Neutrophil (primary cell): ENCODE measurements around the gene KDM4B.
A peak's percentile ranks its signal among the peaks of the same experiment; 100 is the strongest.
"Not testable (repeated sequence)": the region's sequence is repeated elsewhere in the genome, so short reads cannot be mapped to it uniquely, and the experiment has no call there.

Experiments used
- H3K27ac ChIP-seq: fragments of 200-600 bp; sonication (generic); 2 replicates; pipeline ENCODE4 v1.5.1; 2016; ENCODE audit warnings: mild to moderate bottlenecking, moderate library complexity
- H3K27me3 ChIP-seq: fragments of 200-600 bp; sonication (generic); 2 replicates; pipeline ENCODE4 v1.6.0; 2016; ENCODE audit warnings: mild to moderate bottlenecking
- H3K36me3 ChIP-seq: fragments of 200-600 bp; sonication (generic); 2 replicates; pipeline ENCODE4 v1.5.1; 2017
- H3K4me1 ChIP-seq, 2 experiments: fragments of 200-600 bp in 1 of 2; sonication (generic) in 1 of 2; 1 replicate in 1 of 2; 2 replicates in 1 of 2; pipeline versions ENCODE4 v1.5.1 to v1.6.1; 2013 to 2016; ENCODE audit warnings: low read depth in 1 of 2, low read length in 1 of 2, mild to moderate bottlenecking in 1 of 2, moderate library complexity in 1 of 2; ENCODE audit not compliant: control insufficient read depth in 1 of 2, insufficient read depth in 1 of 2
- H3K4me3 ChIP-seq, 2 experiments: fragments of 200-600 bp in 1 of 2; sonication (generic) in 1 of 2; 1 replicate in 1 of 2; 2 replicates in 1 of 2; pipeline ENCODE4 v1.5.1; 2013 to 2016; ENCODE audit warnings: low read depth in 1 of 2, low read length in 1 of 2, mild to moderate bottlenecking in 1 of 2, moderate library complexity in 1 of 2
- H3K9me3 ChIP-seq: fragments of 200-600 bp; sonication (generic); 2 replicates; pipeline ENCODE4 v1.5.1; 2016
- TF ChIP-seq, protein P1 (sequence below): fragments of 200-600 bp; sonication (generic); IDR thresholded peaks from 2 replicates; pipeline ENCODE4 v1.5.1; 2016; ENCODE audit warnings: antibody characterized with exemption

Gene KDM4B

GRCh38 chr19:5157186-5157585 is 188.3 kb downstream of the KDM4B start:
- Histone ChIP-seq H3K27ac (no peak overlapping the region), H3K4me3 (no peak overlapping the region), H3K9me3 (no peaks in the 10 kb centered on the region), H3K4me1 (no peaks in the 10 kb centered on the region), H3K36me3 (peaks cover 28% of the 10 kb centered on the region), H3K27me3 (no peaks in the 10 kb centered on the region)
- TF ChIP-seq, protein P1, sequence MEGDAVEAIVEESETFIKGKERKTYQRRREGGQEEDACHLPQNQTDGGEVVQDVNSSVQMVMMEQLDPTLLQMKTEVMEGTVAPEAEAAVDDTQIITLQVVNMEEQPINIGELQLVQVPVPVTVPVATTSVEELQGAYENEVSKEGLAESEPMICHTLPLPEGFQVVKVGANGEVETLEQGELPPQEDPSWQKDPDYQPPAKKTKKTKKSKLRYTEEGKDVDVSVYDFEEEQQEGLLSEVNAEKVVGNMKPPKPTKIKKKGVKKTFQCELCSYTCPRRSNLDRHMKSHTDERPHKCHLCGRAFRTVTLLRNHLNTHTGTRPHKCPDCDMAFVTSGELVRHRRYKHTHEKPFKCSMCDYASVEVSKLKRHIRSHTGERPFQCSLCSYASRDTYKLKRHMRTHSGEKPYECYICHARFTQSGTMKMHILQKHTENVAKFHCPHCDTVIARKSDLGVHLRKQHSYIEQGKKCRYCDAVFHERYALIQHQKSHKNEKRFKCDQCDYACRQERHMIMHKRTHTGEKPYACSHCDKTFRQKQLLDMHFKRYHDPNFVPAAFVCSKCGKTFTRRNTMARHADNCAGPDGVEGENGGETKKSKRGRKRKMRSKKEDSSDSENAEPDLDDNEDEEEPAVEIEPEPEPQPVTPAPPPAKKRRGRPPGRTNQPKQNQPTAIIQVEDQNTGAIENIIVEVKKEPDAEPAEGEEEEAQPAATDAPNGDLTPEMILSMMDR, result no peak

DNA sequence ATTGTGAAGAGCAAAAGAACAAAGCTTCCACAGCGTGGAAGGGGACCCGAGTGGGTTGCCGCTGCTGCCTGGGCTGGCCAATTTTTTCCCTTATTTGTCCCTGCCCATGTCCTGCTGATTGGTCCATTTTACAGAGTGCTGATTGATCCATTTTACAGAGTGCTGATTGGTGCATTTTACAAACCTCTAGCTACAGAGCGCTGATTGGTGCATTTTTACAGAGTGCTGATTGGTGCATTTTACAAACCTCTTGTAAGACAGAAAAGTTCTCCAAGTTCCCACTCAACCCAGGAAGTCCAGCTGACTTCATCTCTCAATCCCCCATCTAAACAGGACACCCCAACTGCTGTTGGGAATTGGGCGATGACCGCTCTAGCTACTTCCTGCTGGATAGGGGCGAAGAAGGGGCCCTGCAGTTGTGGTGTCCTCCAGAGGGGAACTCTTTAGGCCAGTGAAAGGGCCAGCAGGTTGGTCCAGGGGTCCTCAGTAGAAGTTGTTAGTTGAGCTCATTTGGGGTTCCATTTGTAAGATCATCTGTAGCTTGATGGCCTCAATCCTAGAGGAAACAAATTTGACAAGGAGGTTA is 189.7 kb downstream of the KDM4B start:
- not testable (repeated sequence) for H3K9me3 ChIP-seq, H3K27me3 ChIP-seq, H3K4me1 ChIP-seq, H3K4me3 ChIP-seq, H3K27ac ChIP-seq
- peaks cover 13% of the 10 kb centered on the region for H3K36me3 ChIP-seq

GRCh38 chr19:5160158-5160795 is 191.4 kb downstream of the KDM4B start:
- H3K4me3 ChIP-seq, H3K27me3 ChIP-seq, H3K27ac ChIP-seq, H3K4me1 ChIP-seq, H3K9me3 ChIP-seq, H3K36me3 ChIP-seq: not testable (repeated sequence)

- H3K4me1 ChIP-seq, H3K4me3 ChIP-seq, H3K36me3 ChIP-seq, H3K27ac ChIP-seq, H3K9me3 ChIP-seq: not testable (repeated sequence)
- peaks cover 14% of the 10 kb centered on the region for H3K27me3 ChIP-seq
These were observed 196.2 kb downstream of the KDM4B start for GRCh38 chr19:5164845-5165696.

GRCh38 chr19:5165697-5166019 is 196.7 kb downstream of the KDM4B start:
- TF ChIP-seq, protein P1, result no peak
- H3K4me1 ChIP-seq, result no peaks in the 10 kb centered on the region
- H3K9me3 ChIP-seq, result no peaks in the 10 kb centered on the region
- peaks cover 14% of the 10 kb centered on the region for H3K27me3 ChIP-seq
- H3K27ac ChIP-seq, result no peak overlapping the region
- H3K4me3 ChIP-seq, result no peak overlapping the region
- no peaks in the 10 kb centered on the region for H3K36me3 ChIP-seq

GRCh38 chr19:5166262-5166661 is 197.3 kb downstream of the KDM4B start:
- Histone ChIP-seq H3K27me3 (peaks cover 14% of the 10 kb centered on the region), H3K4me1 (no peaks in the 10 kb centered on the region), H3K27ac (no peak overlapping the region), H3K36me3 (no peaks in the 10 kb centered on the region), H3K4me3 (no peak overlapping the region), H3K9me3 (no peaks in the 10 kb centered on the region)
- TF ChIP-seq, protein P1, result no peak

DNA sequence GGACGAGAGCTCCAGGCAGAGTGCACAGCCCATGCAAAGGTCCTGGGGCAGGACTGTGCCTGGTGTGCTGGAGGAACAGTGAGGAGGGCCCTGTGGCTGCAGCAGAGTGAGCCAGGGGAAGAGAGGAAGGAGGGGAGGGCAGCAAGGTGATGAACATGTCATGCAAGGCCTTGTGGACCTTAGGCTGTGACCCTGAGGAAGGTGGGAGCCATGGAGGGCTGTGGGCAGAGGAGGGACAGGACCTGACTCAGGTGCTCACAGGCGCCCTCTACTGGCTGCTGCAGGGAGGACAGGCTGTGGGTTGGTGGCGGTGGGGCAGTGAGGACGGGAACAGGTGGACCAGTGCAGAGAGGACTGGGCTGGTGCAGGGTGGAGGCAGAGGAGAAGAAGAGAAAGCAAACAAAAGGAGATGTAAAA is 201.4 kb downstream of the KDM4B start:
- Histone ChIP-seq H3K9me3 (no peaks in the 10 kb centered on the region), H3K4me3 (no peak overlapping the region), H3K27ac (no peak overlapping the region), H3K27me3 (peaks cover 10% of the 10 kb centered on the region), H3K4me1 (no peaks in the 10 kb centered on the region), H3K36me3 (no peaks in the 10 kb centered on the region)
- TF ChIP-seq, protein P1, result peak; percentile 83
